Measurements from ENCODE around the gene TMSB4X.

TMSB4X gene

GRCh38 chrX:13008189-13008533 lies 33.3 kb downstream of the TMSB4X start:
- TF ChIP-seq, protein P1, sequence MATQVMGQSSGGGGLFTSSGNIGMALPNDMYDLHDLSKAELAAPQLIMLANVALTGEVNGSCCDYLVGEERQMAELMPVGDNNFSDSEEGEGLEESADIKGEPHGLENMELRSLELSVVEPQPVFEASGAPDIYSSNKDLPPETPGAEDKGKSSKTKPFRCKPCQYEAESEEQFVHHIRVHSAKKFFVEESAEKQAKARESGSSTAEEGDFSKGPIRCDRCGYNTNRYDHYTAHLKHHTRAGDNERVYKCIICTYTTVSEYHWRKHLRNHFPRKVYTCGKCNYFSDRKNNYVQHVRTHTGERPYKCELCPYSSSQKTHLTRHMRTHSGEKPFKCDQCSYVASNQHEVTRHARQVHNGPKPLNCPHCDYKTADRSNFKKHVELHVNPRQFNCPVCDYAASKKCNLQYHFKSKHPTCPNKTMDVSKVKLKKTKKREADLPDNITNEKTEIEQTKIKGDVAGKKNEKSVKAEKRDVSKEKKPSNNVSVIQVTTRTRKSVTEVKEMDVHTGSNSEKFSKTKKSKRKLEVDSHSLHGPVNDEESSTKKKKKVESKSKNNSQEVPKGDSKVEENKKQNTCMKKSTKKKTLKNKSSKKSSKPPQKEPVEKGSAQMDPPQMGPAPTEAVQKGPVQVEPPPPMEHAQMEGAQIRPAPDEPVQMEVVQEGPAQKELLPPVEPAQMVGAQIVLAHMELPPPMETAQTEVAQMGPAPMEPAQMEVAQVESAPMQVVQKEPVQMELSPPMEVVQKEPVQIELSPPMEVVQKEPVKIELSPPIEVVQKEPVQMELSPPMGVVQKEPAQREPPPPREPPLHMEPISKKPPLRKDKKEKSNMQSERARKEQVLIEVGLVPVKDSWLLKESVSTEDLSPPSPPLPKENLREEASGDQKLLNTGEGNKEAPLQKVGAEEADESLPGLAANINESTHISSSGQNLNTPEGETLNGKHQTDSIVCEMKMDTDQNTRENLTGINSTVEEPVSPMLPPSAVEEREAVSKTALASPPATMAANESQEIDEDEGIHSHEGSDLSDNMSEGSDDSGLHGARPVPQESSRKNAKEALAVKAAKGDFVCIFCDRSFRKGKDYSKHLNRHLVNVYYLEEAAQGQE (IDR thresholded peaks at IDR 0.05; ENCODE audit: insufficient replicate concordance, low read depth), result no peak
- TF ChIP-seq SPI1 (IDR thresholded peaks at IDR 0.05; ENCODE audit: borderline replicate concordance, low read depth) (no peak), CTCF (IDR thresholded peaks at IDR 0.05; ENCODE audit: insufficient read depth, low read length) (no peak), GABPA (IDR thresholded peaks at IDR 0.05; ENCODE audit: low read depth) (no peak), POLR2AphosphoS5 (IDR thresholded peaks at IDR 0.05; ENCODE audit: low read depth) (no peak)
- peak overlapping the region; percentile 15; the same call in 1 of the 2 replicates for H3K27ac ChIP-seq (replicated peaks)
- H3K4me3 ChIP-seq (replicated peaks; ENCODE audit: insufficient read depth, low read length), result no peak overlapping the region
- H3K27me3 ChIP-seq (ENCODE audit: insufficient read depth, poor library complexity, severe bottlenecking), result no peaks in the 10 kb centered on the region
- peak in 1 of 2 experiments; percentile 56 for DNase-seq (ENCODE audit: low read depth in 1 of 2, low spot score in 1 of 2)

GRCh38 chrX:13008851-13009250 lies 33.9 kb downstream of the TMSB4X start:
- no peak for DNase-seq (ENCODE audit: low read depth in 1 of 2, low spot score in 1 of 2)
- H3K27me3 ChIP-seq (ENCODE audit: insufficient read depth, poor library complexity, severe bottlenecking), result no peaks in the 10 kb centered on the region
- H3K4me3 ChIP-seq (replicated peaks; ENCODE audit: insufficient read depth, low read length), result no peak overlapping the region
- H3K27ac ChIP-seq (replicated peaks), result no peak overlapping the region
- TF ChIP-seq GABPA (IDR thresholded peaks at IDR 0.05; ENCODE audit: low read depth) (no peak), CTCF (IDR thresholded peaks at IDR 0.05; ENCODE audit: insufficient read depth, low read length) (no peak), POLR2AphosphoS5 (IDR thresholded peaks at IDR 0.05; ENCODE audit: low read depth) (no peak), SPI1 (IDR thresholded peaks at IDR 0.05; ENCODE audit: borderline replicate concordance, low read depth) (no peak)
- TF ChIP-seq, protein P1 (IDR thresholded peaks at IDR 0.05; ENCODE audit: insufficient replicate concordance, low read depth), result no peak

DNA sequence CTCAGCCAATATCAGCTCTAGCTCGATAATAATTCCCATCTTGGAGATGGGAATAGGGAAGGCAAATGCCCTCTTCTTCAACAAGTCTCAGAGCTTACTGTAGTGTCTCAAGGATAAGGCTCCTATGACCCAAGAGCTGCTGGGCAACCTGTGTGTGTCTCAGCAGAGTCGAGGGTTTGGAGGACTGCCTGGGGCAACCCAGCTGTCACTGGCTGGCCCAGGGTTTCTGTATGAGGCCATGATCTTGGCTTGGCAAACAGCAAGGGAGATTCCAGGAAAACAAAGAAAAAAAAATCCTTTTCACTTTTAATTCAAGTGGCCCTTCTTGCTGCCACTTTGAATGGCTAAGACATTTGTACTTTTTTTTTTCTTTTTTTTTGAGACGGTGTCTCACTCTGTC lies 34.4 kb downstream of the TMSB4X start:
- Histone ChIP-seq H3K4me3 (replicated peaks; ENCODE audit: insufficient read depth, low read length) (no peak overlapping the region), H3K27me3 (ENCODE audit: insufficient read depth, poor library complexity, severe bottlenecking) (no peaks in the 10 kb centered on the region), H3K27ac (replicated peaks) (no peak overlapping the region)
- TF ChIP-seq, protein P1 (IDR thresholded peaks at IDR 0.05; ENCODE audit: insufficient replicate concordance, low read depth), result no peak
- TF ChIP-seq GABPA (IDR thresholded peaks at IDR 0.05; ENCODE audit: low read depth) (no peak), POLR2AphosphoS5 (IDR thresholded peaks at IDR 0.05; ENCODE audit: low read depth) (no peak), CTCF (IDR thresholded peaks at IDR 0.05; ENCODE audit: insufficient read depth, low read length) (no peak), SPI1 (IDR thresholded peaks at IDR 0.05; ENCODE audit: borderline replicate concordance, low read depth) (no peak)
- DNase-seq (ENCODE audit: low read depth in 1 of 2, low spot score in 1 of 2), result no peak
